ENCODE measurements around the gene PSMB5. TPM values are rescaled to one million over a fixed set of nuclear protein-coding genes. Genes with fewer than 3 reads are reported as not detected.
A peak's percentile ranks its signal among the peaks of the same experiment; 100 is the strongest.

The PSMB5 gene
- polyA plus RNA-seq (2013, experiment 1 of 2), result 218 TPM
- 191 TPM for polyA plus RNA-seq (2013, experiment 2 of 2)

DNA sequence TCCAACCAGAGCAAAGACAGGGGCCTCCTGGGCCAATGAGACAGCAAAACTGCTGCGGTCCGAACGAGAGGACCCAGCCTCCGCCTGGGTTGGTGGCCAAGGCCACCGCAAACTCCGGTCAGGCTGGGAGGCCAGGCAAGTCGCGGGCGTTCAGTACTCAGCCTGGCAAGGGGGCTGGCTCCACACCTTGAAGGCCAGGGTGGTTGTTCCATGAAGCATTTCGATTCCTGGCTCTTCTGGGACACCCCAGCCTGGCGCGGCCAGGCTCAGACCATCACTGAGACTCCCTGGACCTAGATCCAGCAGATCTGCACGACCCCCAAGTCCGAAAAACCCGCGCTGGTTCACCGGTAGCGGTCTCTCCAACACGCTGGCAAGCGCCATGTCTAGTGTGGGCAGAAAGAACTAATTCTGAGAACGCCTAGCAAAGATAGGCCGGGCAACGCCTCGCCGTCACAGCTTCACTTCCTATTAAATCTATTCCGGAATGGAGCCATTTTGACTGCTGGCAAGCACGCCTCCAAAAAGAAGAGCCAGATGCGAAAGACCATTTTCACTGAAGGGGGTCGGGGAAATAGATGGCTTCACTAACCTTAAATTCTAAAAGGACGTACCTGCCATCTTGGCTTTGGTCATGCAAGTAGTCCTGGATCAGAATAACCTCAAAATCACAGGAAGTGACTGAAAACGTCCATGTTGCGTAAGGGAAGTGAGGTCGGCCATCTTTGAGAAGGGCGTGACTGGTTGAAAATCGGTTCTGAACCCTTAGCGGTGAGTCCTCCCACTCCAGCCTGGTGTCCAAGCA lies at the start of gene PSMB5:
Gene PSMB5, minus strand, starts transcription at position 403 of the 805 bp plus-strand sequence. Its CDS starts 19 bp downstream, at position 384.
- H3K27me3 ChIP-seq (ENCODE audit: insufficient read depth, low read length), result no peaks in the 10 kb centered on the region
- peaks cover 31% of the 10 kb centered on the region for H3K36me3 ChIP-seq (ENCODE audit: insufficient read depth, low read length)
- H3K4me1 ChIP-seq (ENCODE audit: insufficient read depth, low read length), result peaks cover 14% of the 10 kb centered on the region
- no peaks in the 10 kb centered on the region for H3K9me3 ChIP-seq (ENCODE audit: insufficient read depth, low read depth, low read length)
- WGBS, result under 1% methylated on average over 36 of the region's 36 CpGs
- H3K27ac ChIP-seq (ENCODE audit: low read depth, low read length), result peak within 1 kb of the TSS; percentile 96
- peak within 1 kb of the TSS; percentile 89 for H3K4me3 ChIP-seq (ENCODE audit: low read length)
- H3K9ac ChIP-seq (ENCODE audit: low read depth, low read length), result peak within 1 kb of the TSS; percentile 94

DNA sequence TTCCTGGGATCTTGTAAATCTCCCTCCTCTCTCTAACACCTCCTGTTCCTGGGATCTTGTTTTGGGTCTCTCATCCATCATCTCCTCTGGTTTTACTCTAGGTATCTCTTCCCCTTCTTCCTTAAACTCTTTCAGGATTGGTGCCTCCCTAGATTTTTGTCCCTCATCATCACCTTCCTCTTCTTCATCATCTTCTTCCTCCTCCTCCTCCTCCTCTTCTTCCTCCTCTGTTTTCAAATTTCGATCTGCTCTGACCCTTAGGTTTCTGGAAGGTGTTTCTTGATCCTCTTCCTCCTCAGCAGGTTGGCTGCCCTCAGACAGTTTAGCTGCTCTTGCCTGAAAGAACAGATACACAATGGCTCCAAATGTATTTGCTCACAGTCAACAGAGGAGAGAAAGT lies 45.8 kb upstream of the PSMB5 start:
- Histone ChIP-seq H3K9ac (ENCODE audit: low read depth, low read length) (no peak overlapping the region; the same call in 1 of the 2 replicates), H3K27ac (ENCODE audit: low read depth, low read length) (no peak overlapping the region), H3K9me3 (ENCODE audit: insufficient read depth, low read depth, low read length) (no peaks in the 10 kb centered on the region), H3K27me3 (ENCODE audit: insufficient read depth, low read length) (no peaks in the 10 kb centered on the region), H3K4me1 (ENCODE audit: insufficient read depth, low read length) (no peaks in the 10 kb centered on the region), H3K4me3 (ENCODE audit: low read length) (no peak overlapping the region), H3K36me3 (ENCODE audit: insufficient read depth, low read length) (peaks cover 97% of the 10 kb centered on the region)
- 96% methylated on average over 1 of the region's 1 CpG for WGBS

DNA sequence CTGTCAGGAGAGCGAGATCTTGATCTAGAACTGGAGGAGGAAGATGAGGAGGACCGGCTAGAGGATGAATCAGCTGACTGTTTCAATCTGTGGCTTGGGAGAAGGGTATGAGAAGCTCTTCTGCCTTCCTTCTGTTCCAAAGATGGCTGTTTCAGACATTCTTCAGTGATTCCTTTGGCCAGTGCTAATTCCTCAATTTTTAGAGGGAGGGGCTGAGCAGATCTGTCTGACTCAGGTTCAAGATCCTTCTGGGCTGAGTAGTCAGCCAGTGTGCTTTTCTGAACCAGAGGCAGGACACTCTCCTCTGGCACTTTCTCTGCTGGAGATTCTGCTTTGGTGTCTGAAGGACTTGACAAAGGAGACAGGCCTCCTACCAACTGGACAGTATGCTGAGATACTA lies 45.0 kb upstream of the PSMB5 start:
- H3K4me1 ChIP-seq (ENCODE audit: insufficient read depth, low read length), result no peaks in the 10 kb centered on the region
- H3K27me3 ChIP-seq (ENCODE audit: insufficient read depth, low read length), result no peaks in the 10 kb centered on the region
- no peak overlapping the region for H3K9ac ChIP-seq (ENCODE audit: low read depth, low read length)
- no peak overlapping the region for H3K27ac ChIP-seq (ENCODE audit: low read depth, low read length)
- H3K4me3 ChIP-seq (ENCODE audit: low read length), result no peak overlapping the region
- no peaks in the 10 kb centered on the region for H3K9me3 ChIP-seq (ENCODE audit: insufficient read depth, low read depth, low read length)
- H3K36me3 ChIP-seq (ENCODE audit: insufficient read depth, low read length), result peaks cover 97% of the 10 kb centered on the region
- 95% methylated on average over 2 of the region's 2 CpGs for WGBS

DNA sequence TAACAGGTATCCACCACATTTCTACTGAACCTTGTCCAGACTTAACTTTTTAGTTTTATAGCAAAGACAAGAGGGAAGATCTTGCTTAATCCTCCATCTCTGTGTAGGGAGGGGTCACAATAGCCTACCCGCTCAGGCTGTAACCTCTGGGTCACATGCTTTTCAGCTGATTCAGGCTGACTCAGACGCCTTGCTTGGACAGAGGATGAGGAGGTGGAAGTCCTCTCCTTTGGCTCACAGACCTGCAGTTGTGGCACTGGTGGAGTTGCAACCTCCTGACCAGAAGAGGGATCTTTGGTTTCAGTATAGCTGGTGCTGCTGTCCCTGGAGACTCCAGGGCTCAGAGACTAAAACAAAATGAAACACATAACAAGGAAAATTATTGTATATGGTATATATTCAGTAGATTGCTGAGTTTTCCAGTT lies 44.0 kb upstream of the PSMB5 start:
- H3K4me1 ChIP-seq (ENCODE audit: insufficient read depth, low read length), result no peaks in the 10 kb centered on the region
- H3K9me3 ChIP-seq (ENCODE audit: insufficient read depth, low read depth, low read length), result no peaks in the 10 kb centered on the region
- H3K27me3 ChIP-seq (ENCODE audit: insufficient read depth, low read length), result no peaks in the 10 kb centered on the region
- peaks cover 98% of the 10 kb centered on the region for H3K36me3 ChIP-seq (ENCODE audit: insufficient read depth, low read length)
- no peak overlapping the region for H3K4me3 ChIP-seq (ENCODE audit: low read length)
- 71% methylated on average over 2 of the region's 2 CpGs for WGBS
- no peak overlapping the region for H3K9ac ChIP-seq (ENCODE audit: low read depth, low read length)
- H3K27ac ChIP-seq (ENCODE audit: low read depth, low read length), result no peak overlapping the region

DNA sequence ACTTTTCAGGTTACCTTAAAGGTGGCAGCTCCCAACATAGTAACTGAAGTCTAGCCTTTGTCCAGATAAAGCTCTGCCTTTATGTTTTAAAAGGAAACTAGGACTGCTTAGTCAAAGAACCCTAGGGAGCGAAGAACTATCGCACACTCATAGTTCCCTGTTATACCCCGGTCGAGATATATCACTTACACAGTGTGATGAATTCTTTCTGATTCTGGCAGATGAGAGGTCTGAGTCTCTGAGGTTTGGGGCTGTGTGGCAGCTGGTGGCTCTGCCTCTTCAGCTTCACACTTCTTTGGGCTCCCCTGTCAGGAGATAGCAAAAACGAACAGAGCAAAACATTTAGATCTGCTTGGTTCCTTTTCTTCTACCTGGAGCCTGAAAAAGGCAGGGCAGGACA lies 43.3 kb upstream of the PSMB5 start:
- no peak overlapping the region for H3K27ac ChIP-seq (ENCODE audit: low read depth, low read length)
- 94% methylated on average over 5 of the region's 5 CpGs for WGBS
- no peak overlapping the region for H3K9ac ChIP-seq (ENCODE audit: low read depth, low read length)
- H3K27me3 ChIP-seq (ENCODE audit: insufficient read depth, low read length), result no peaks in the 10 kb centered on the region
- no peak overlapping the region for H3K4me3 ChIP-seq (ENCODE audit: low read length)
- no peaks in the 10 kb centered on the region for H3K9me3 ChIP-seq (ENCODE audit: insufficient read depth, low read depth, low read length)
- no peaks in the 10 kb centered on the region; the same call in 1 of the 2 replicates for H3K4me1 ChIP-seq (ENCODE audit: insufficient read depth, low read length)
- peaks cover 99% of the 10 kb centered on the region for H3K36me3 ChIP-seq (ENCODE audit: insufficient read depth, low read length)

DNA sequence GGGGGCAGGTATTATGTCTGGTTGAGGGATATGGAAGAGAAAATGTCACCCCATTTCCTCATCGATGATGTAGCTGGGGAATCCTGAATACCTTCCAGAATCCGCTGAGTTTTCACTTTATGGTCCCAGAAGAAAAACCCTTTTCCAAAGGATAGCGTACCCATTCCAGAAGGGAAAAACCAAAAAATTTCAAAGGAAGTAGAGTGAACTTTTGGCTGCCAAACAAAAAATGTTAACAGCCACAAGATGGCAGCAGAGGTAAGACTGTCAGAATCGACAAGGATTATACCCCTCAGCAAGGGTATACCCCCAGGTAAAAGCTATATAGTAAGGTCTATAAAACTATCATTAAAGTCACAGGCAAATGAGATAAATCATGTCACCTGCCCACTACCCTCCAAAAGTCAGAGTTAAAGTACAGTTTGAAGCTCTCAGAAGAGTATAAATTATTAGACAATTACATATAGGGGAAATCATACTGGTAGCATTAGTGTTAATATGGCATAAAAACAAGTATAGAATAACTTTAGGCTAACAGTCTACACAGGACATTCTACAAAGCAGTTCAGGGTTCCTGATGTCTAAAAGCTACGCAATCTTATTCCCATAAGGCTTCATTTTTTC lies 42.2 kb upstream of the PSMB5 start:
- Histone ChIP-seq H3K4me3 (ENCODE audit: low read length) (no peak overlapping the region), H3K9ac (ENCODE audit: low read depth, low read length) (no peak overlapping the region), H3K27me3 (ENCODE audit: insufficient read depth, low read length) (no peaks in the 10 kb centered on the region), H3K4me1 (ENCODE audit: insufficient read depth, low read length) (peaks cover 10% of the 10 kb centered on the region), H3K36me3 (ENCODE audit: insufficient read depth, low read length) (peaks cover 99% of the 10 kb centered on the region), H3K9me3 (ENCODE audit: insufficient read depth, low read depth, low read length) (no peaks in the 10 kb centered on the region), H3K27ac (ENCODE audit: low read depth, low read length) (no peak overlapping the region)
- 78% methylated on average over 5 of the region's 5 CpGs for WGBS

DNA sequence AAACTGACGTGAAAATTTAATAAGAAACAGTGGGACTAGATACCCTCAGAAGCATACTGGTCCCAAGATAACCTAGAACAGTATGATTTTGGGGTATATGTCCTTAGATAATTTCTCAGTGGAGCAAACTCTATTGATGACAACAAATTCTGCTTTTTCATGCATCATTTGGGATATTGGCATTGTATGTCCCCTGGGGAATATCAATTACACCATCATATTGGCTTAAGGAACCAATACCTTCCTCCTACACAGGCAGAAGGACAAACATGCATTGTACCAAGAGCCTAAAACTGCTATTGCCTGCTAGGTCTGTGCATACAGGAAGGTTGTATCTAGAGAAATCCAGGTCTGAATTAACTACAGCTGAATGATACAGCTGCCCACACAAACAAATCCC lies 40.2 kb upstream of the PSMB5 start:
- Histone ChIP-seq H3K27me3 (ENCODE audit: insufficient read depth, low read length) (no peaks in the 10 kb centered on the region), H3K27ac (ENCODE audit: low read depth, low read length) (no peak overlapping the region), H3K9me3 (ENCODE audit: insufficient read depth, low read depth, low read length) (no peaks in the 10 kb centered on the region), H3K36me3 (ENCODE audit: insufficient read depth, low read length) (peaks cover 79% of the 10 kb centered on the region), H3K4me1 (ENCODE audit: insufficient read depth, low read length) (peaks cover 17% of the 10 kb centered on the region), H3K4me3 (ENCODE audit: low read length) (no peak overlapping the region), H3K9ac (ENCODE audit: low read depth, low read length) (no peak overlapping the region)
- WGBS, result 86% methylated on average over 1 of the region's 1 CpG

DNA sequence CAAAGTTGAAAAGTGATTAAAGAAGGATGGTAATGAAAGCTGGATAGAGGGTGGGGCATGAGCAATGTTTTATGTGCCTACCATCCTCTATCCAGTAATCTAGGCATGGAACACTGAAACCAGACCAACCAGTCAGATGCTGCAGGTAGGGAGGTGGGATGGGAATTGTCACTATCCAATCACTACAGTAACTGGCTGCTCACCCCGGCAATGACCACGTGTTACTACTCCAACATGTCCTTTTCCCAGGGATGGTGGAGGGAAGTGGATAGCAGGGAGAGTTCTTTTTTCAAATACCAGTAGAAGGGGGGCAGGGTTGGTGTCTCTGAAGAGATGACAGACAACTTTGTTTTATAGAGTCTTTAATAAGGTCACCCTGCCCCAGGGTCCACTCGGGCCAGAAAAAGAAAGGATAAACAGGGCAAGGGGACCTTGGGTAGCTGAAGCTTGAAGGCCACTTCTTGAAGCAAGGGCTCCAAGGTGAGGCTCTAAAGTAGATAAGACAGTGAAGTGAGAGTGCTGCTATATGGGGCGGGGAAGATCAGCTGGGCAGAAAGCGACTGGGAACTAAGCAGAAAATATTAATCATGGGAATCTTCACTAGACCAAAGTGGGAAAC lies 37.3 kb upstream of the PSMB5 start:
- peaks cover 72% of the 10 kb centered on the region for H3K36me3 ChIP-seq (ENCODE audit: insufficient read depth, low read length)

DNA sequence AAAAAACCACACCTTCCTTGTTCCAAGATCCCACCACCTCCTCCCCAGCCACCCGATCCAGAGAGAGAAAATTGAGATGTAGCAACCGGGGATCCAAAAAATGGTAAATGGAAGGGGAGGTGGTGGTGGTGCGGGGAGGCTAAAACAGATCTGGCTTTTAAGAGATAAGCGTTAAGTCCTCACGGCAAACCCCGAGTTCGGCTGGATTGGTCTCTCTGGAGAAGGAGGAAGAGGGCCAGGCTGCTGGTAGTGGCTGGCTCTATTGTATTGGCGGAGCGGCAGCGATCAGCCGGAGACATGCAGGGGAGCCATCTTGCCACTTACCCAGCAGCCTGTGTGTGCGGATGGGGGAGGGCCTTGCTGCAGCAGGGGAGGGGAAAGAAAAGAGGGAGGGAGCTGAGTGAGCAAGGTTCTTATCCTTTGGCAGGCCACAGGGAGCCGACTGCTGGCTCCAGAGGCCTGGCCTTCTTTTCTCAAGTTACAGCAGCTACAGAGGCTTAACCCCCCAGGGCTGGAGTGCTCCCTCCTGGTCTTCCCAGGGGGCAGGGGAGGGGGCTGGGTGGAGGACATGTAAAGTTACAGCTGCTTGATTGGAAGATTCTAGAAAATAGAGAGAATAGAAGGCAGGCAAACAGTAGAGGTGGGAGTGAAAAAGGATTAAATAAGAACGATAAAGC lies 36.7 kb upstream of the PSMB5 start:
- Histone ChIP-seq H3K27ac (ENCODE audit: low read depth, low read length) (peak overlapping the region; percentile 80), H3K9me3 (ENCODE audit: insufficient read depth, low read depth, low read length) (no peaks in the 10 kb centered on the region), H3K4me1 (ENCODE audit: insufficient read depth, low read length) (peaks cover 23% of the 10 kb centered on the region), H3K36me3 (ENCODE audit: insufficient read depth, low read length) (peaks cover 72% of the 10 kb centered on the region), H3K4me3 (ENCODE audit: low read length) (peak overlapping the region; percentile 88), H3K9ac (ENCODE audit: low read depth, low read length) (peak overlapping the region; percentile 95), H3K27me3 (ENCODE audit: insufficient read depth, low read length) (no peaks in the 10 kb centered on the region)
- WGBS, result 2% methylated on average over 14 of the region's 14 CpGs

More for the DNA sequence above, 37.3 kb upstream of the PSMB5 start:
- peaks cover 23% of the 10 kb centered on the region for H3K4me1 ChIP-seq (ENCODE audit: insufficient read depth, low read length)
- no peak overlapping the region for H3K9ac ChIP-seq (ENCODE audit: low read depth, low read length)
- peak overlapping the region; percentile 29; the same call in 1 of the 2 replicates for H3K27ac ChIP-seq (ENCODE audit: low read depth, low read length)
- peak overlapping the region; percentile 88 for H3K4me3 ChIP-seq (ENCODE audit: low read length)
- H3K9me3 ChIP-seq (ENCODE audit: insufficient read depth, low read depth, low read length), result no peaks in the 10 kb centered on the region
- WGBS, result 82% methylated on average over 3 of the region's 5 CpGs
- no peaks in the 10 kb centered on the region for H3K27me3 ChIP-seq (ENCODE audit: insufficient read depth, low read length)

DNA sequence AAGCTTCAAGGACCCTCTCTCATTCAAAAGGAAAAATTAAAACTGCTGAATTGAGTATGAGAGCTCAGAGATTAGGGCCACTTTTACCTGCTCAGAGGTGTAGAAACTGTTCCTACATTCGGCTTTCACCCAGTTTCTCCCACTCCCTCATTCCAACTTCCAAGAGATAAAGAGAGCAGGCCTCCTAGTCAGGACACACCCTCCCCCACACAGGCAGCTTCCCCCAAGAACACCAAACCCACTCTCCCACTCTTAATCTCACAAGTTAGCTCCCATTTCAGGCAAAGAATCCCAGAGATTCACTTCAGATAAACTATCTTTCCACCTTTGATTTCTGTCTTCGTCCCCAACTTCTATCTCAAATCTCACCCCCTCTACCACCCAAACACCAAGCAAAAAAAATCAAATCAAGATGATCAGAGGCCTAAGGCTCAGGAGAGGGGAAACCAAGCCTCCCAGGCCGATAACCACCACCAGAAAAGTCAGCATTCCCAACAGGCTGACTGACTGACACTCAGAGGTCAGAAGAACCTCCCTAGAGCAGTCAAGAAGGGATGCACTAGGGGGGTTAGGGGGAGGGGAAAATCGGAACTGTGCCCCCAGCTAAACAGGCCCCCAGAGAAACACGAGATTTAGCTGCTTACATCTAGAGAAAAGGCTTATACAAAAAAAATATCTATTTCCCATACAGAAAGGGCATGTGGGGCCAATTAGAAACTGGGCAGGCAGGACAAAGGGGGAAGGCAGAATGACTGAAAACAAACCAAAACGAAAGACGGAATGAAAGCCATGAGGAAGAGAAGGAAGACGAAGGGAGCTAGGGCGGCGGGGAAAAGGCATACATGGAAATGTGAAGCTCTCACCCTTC lies 35.8 kb upstream of the PSMB5 start:
- peak overlapping the region; percentile 88 for H3K4me3 ChIP-seq (ENCODE audit: low read length)
- H3K4me1 ChIP-seq (ENCODE audit: insufficient read depth, low read length), result peaks cover 23% of the 10 kb centered on the region
- no peaks in the 10 kb centered on the region for H3K27me3 ChIP-seq (ENCODE audit: insufficient read depth, low read length)
- H3K27ac ChIP-seq (ENCODE audit: low read depth, low read length), result peak overlapping the region; percentile 80
- peak overlapping the region; percentile 95 for H3K9ac ChIP-seq (ENCODE audit: low read depth, low read length)
- peaks cover 72% of the 10 kb centered on the region for H3K36me3 ChIP-seq (ENCODE audit: insufficient read depth, low read length)
- 10% methylated on average over 9 of the region's 10 CpGs for WGBS
- no peaks in the 10 kb centered on the region for H3K9me3 ChIP-seq (ENCODE audit: insufficient read depth, low read depth, low read length)

Data from HUES64 (cell line).